CD4-positive, alpha-beta T cell treated with Interleukin-4 for 4 hours (primary cell): ENCODE measurements around the gene BCL2L1.
A peak's percentile ranks its signal among the peaks of the same experiment; 100 is the strongest.

Source experiments
- DNase-seq: peaks from one replicate; pipeline ENCODE4 v3.0.0-alpha.2; 2020

BCL2L1 gene

DNA sequence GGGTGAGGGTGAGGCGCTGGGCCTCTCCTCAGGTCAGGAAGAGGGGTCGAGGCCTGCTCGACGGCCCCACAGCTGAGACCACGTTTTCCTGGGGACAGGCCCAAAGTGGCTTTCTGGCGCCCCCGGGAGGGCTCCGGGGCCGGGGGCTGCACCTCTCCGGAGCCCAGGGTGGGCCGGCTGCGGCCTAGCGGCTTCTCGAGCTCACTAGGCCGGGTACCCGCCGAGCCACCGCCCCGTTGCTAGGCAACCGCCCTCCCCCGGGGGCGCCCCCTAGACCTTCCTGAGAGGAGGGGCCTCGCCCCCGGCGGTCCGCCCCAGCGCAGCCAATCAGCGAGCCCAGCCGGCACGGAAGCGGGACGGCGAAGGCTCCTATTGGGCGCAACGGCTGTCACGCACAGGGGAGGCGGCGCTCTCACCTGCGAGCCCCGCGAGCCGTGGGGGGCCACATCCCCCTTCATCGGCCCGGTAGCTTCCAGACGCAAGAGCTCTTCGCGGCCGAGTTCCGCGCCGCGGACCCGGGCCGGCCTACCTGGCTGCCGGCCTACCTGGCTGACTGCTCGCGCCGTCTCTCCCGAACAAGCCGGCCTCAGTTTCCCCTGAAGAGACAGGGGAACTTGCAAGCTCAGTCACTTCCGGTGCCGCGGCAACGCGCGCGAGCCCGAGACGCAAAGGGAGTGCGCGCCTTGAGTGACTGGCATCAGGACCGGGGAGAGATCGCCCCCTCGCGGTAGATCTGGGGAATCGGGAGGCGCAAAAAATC is 831 bp upstream of the BCL2L1 start:
- peak; percentile 99 for DNase-seq

DNA sequence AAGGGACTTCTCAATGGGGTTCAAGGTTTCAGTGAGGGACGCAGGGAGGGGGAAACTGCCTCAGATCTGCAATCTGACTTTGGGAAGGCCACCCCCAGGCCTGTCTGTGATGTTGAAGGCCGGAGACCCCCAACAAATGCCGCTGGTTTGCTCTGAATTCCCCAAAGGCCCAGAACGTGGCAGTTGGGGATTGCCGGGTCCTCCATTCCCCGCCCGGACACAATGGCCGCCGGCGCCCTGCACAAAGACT is 326 bp upstream of the BCL2L1 start:
- no peak for DNase-seq

DNA sequence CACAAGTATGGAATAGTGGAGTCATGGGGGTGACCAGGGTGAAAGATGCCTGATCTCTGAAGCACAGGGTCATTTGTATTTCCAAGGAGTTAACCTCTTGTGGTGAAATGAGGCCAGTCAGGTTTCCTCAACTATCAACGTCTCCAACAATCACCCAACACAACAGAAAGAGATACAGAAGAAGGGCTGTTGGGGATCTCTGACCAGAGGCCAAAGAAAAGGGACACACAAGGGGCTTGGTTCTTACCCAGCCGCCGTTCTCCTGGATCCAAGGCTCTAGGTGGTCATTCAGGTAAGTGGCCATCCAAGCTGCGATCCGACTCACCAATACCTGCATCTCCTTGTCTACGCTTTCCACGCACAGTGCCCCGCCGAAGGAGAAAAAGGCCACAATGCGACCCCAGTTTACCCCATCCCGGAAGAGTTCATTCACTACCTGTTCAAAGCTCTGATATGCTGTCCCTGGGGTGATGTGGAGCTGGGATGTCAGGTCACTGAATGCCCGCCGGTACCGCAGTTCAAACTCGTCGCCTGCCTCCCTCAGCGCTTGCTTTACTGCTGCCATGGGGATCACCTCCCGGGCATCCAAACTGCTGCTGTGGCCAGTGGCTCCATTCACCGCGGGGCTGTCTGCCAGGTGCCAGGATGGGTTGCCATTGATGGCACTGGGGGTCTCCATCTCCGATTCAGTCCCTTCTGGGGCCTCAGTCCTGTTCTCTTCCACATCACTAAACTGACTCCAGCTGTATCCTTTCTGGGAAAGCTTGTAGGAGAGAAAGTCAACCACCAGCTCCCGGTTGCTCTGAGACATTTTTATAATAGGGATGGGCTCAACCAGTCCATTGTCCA is 1.0 kb downstream of the BCL2L1 start:
- no peak for DNase-seq

- peak; percentile 49 for DNase-seq
Measured at GRCh38 chr20:31720486-31721407, 1.9 kb downstream of the BCL2L1 start.

DNA sequence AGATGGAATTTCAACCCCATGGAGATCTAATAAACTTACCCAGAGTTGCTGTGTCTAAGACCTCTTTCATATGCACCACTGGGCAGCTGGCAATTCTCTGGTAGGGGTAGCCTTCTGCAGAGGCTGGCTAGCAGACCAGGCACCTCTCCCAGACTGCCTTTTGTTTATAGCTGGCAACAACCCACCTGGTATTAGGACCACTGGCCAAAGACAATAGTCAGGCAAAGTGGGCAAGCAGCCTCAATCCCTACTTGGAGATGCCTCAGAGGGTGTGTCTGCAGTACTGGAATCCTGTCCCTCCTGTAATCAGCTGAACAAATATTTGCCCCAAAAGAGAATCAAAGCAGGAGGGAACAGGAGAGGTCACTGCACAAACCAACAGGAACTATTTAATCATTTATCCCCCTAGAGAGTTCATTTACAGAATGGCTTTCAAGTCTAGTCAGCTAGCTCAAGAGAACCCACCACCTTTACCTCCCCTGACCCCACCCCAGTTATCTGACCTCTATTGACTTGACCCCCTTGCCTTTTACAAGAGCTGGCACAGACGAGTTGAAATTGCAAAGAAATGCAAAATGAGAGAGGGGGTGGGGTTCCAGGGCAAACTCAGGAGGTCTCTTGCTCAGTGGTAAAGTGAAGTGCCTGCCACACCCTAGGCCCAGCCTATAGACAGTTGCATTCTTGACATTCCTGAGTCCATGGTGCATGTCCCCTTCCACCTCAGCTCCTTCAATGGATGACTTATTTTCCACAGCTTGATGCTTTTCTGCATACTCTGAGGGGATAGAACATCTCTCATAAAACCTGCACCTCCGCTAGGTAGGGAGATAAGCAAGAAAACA is 2.8 kb downstream of the BCL2L1 start:
- DNase-seq, result no peak

DNA sequence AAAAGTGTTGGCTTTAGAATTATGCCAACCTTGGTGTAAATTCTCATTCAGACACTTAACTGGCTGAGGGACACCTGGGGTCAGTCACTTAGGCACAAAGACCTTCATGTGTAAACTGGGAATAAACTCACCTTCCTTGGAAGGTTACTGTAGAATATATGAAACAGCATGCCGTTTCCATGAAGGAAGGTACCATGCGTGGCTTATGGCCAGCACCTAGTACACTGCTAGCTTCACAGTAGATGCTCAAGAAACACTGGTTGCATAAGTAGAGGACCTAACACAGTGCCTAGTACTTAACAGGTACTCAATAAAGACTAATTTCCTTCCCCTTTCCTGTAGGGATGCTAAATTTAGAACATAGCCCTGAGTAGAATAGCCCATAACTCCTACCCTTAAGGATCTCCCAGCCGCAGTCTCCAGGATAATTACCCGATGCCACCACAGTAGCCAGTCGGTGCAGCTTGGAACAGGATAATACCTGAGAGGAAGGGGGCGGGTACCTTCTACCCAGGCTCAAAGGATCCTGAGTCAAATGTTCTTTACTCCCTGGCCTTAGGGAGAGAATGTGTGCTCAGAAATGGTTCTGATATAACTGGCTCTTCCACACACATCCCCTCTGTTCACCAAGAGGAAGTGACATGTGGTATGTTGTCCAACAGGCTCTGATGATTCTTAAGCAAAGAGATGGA is 3.6 kb downstream of the BCL2L1 start:
- DNase-seq, result no peak

DNA sequence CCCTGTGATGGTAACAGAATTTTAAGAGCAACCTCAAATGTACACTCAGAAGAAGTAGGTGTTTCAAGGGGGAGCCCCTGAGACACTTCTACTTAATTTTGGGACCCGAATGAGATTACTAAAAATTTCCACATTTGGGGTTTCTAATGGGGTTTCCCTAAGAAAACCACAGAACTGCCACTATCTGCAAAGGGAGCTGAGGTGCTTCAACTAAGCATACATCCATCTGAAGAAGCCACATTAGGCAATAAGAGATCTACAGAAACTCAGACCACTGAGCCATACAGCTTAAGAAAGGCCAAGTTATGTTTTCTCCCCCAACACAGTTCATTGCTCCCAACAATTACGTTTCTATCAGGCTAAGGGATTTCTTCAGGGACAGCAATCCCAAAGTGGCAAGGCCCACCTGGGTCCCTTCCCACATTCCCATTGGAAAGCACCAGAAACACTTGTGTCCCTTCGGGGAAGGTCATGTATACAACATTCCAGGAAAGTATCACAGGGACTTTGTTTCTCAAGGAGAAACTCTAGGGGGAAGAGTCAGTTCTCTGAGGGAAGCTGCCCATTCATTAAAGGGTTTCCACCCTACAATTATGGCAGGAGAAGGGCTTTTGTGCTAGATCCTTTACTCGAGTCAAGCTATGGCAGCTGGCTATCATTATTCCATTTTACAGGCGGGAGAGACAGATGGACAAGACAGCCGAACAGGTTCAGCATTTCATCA is 5.0 kb downstream of the BCL2L1 start:
- DNase-seq, result peak; percentile 87

GRCh38 chr20:31716818-31717477 is 5.7 kb downstream of the BCL2L1 start:
- no peak for DNase-seq

- no peak for DNase-seq
Measured at GRCh38 chr20:31716351-31716750, 6.3 kb downstream of the BCL2L1 start.

GRCh38 chr20:31715766-31716165 is 6.9 kb downstream of the BCL2L1 start:
- no peak for DNase-seq

DNA sequence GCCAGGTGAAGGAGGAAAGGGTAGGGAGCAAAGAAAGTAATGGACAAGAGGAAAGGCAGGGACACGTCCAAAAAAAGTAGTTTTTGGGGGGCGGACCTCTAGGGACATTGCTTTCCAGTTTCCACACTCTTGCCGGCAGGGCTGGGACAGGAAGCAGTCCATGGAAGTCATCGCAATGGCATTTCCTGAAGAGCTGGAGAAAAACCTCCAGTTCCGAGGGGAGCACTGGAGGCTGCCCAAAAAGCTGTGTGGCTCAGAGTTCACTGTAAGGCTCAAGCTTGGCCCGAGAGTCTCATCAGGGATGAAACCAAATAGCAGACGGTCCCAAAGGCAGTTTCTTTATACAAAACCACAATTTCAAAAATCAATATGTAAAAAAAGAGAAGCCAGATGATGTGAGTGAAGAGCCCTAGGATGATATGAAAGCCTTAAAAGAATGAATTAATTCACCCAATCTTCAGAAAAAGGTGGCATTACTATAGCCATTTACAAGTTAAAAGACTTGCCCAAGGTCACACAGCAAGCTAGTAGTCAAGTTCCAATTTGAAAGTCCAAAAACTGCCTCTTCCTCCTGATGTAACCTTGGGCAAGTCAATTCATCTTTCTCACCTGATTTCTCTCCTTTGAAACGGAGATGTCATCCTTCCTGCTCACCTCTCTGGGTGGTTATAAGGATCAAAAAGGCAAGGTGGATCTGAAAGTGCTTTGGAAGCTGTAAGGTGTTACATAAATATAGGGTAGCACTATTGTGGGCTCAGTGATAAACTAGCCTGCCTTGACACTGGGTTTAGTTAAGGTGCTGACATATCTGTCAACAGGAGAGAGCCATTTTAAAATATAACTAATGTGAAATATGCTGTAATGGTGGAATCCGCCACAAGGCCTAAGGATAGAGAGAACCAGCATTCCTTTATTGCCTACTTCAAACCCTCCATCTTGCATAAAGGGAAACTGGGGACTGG is 9.1 kb downstream of the BCL2L1 start:
- DNase-seq, result no peak

GRCh38 chr20:31712564-31713311 is 9.9 kb downstream of the BCL2L1 start:
- no peak for DNase-seq

- DNase-seq, result no peak
Measured at GRCh38 chr20:31712112-31712553, 10.5 kb downstream of the BCL2L1 start.

- no peak for DNase-seq
Measured at GRCh38 chr20:31711179-31712111, 11.2 kb downstream of the BCL2L1 start.

- DNase-seq, result no peak
Measured at GRCh38 chr20:31710423-31711108, 12.1 kb downstream of the BCL2L1 start.

DNA sequence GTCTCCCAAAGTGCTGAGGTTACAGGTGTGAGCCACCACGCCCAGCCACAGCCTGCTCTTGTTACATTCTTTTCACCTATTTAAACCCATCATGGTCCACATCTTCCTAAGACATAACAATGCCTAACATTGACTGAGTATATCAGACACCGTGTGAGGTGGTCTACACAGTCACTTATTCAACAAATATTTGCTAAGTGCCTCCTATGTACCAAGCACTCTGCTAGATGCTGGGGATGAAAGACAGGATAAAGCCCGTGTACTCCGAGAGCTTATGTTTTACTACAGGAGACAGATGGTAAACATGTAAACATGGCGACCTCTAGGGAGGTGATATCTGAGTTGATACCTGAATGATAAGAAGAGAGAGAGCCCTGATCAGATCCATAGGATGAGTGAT is 12.7 kb downstream of the BCL2L1 start:
- no peak for DNase-seq
